ENCODE measurements around the gene NDST4. TPM values are rescaled to one million over a fixed set of nuclear protein-coding genes. Genes with fewer than 3 reads are reported as not detected.

Gene NDST4
- total RNA-seq, 1 experiment from 2014 or later, result 0.13 TPM

GRCh38 chr4:114839986-114840385 lies 273.4 kb downstream of the NDST4 start:
- no peaks in the 10 kb centered on the region for H3K9me3 ChIP-seq (ENCODE audit: control insufficient read depth, insufficient read depth, low read depth, low read length)
- H3K4me1 ChIP-seq (ENCODE audit: control insufficient read depth, insufficient read depth, low read length), result no peaks in the 10 kb centered on the region
- no TSS peak for BruUV-seq (replicated peaks)
- intact Hi-C loops (cut with micrococcal nuclease; ENCODE audit: unreplicated experiment), result no loop called here
- H3K27ac ChIP-seq (ENCODE audit: low read length), result no peak overlapping the region
- H3K36me3 ChIP-seq (ENCODE audit: control insufficient read depth, insufficient read depth, low read length), result no peaks in the 10 kb centered on the region
- ATAC-seq (no peak), DNase-seq (ENCODE audit: low read depth, low spot score) (no peak)
- in situ Hi-C loops (cut with HindIII; ENCODE audit: low pct_unique_long_range_greater_than_20kb, low sequenced_read_pairs), result no loop called here
- ChIA-PET POLR2A (no interaction called here), CTCF (no interaction called here)
- TF ChIP-seq, protein P1, sequence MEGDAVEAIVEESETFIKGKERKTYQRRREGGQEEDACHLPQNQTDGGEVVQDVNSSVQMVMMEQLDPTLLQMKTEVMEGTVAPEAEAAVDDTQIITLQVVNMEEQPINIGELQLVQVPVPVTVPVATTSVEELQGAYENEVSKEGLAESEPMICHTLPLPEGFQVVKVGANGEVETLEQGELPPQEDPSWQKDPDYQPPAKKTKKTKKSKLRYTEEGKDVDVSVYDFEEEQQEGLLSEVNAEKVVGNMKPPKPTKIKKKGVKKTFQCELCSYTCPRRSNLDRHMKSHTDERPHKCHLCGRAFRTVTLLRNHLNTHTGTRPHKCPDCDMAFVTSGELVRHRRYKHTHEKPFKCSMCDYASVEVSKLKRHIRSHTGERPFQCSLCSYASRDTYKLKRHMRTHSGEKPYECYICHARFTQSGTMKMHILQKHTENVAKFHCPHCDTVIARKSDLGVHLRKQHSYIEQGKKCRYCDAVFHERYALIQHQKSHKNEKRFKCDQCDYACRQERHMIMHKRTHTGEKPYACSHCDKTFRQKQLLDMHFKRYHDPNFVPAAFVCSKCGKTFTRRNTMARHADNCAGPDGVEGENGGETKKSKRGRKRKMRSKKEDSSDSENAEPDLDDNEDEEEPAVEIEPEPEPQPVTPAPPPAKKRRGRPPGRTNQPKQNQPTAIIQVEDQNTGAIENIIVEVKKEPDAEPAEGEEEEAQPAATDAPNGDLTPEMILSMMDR (IDR thresholded peaks at IDR 0.05), result no peak
- TF ChIP-seq POLR2AphosphoS5 (IDR thresholded peaks at IDR 0.05; ENCODE audit: low read depth, low read length) (no peak), SIN3A (IDR thresholded peaks at IDR 0.05; ENCODE audit: borderline replicate concordance, insufficient read depth, low read depth, low read length) (no peak), TCF7L2 (IDR thresholded peaks at IDR 0.05; ENCODE audit: low read depth, low read length) (no peak), REST (IDR thresholded peaks at IDR 0.05; ENCODE audit: insufficient read depth in 1 of 2, low read depth in 2 of 2, low read length in 1 of 2) (no peak)
- H3K4me3 ChIP-seq (ENCODE audit: low read depth in 2 of 2, low read length in 2 of 2), result no peak overlapping the region
- no peaks in the 10 kb centered on the region for H3K27me3 ChIP-seq (ENCODE audit: control insufficient read depth, insufficient read depth, low read length)

DNA sequence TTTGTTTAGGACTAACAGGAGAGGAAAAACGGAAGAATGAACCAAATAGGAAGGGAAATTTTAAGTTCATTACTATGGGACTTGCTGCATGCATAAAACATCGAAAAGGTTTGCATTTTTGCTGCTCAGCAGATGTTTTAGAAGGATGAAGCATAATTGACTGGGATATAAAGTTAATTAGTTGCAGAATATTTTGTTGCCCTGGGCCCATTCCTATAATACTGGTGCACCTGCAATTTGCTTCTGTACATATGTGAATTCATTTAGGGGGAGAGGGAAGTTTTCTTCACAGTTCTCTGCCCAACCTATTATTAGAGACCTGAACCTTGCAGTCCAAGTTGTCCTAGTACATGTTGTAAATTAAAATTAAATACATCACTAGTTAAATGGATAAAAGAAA lies 282.8 kb downstream of the NDST4 start:
- CTCF ChIA-PET, result no interaction called here
- Histone ChIP-seq H3K27ac (ENCODE audit: low read length) (no peak overlapping the region), H3K4me1 (ENCODE audit: control insufficient read depth, insufficient read depth, low read length) (no peaks in the 10 kb centered on the region), H3K9me3 (ENCODE audit: control insufficient read depth, insufficient read depth, low read depth, low read length) (no peaks in the 10 kb centered on the region), H3K4me3 (ENCODE audit: low read depth in 2 of 2, low read length in 2 of 2) (no peak overlapping the region), H3K27me3 (ENCODE audit: control insufficient read depth, insufficient read depth, low read length) (no peaks in the 10 kb centered on the region), H3K36me3 (ENCODE audit: control insufficient read depth, insufficient read depth, low read length) (no peaks in the 10 kb centered on the region)
- DNase-seq (ENCODE audit: low read depth, low spot score) (no peak), ATAC-seq (no peak)
- no TSS peak for BruUV-seq (replicated peaks)
- POLR2A ChIA-PET, result no interaction called here
- intact Hi-C loops (cut with micrococcal nuclease; ENCODE audit: unreplicated experiment) (no loop called here), in situ Hi-C loops (cut with HindIII; ENCODE audit: low pct_unique_long_range_greater_than_20kb, low sequenced_read_pairs) (no loop called here)
- TF ChIP-seq TCF7L2 (IDR thresholded peaks at IDR 0.05; ENCODE audit: low read depth, low read length) (no peak), REST (IDR thresholded peaks at IDR 0.05; ENCODE audit: insufficient read depth in 1 of 2, low read depth in 2 of 2, low read length in 1 of 2) (no peak), POLR2AphosphoS5 (IDR thresholded peaks at IDR 0.05; ENCODE audit: low read depth, low read length) (no peak), SIN3A (IDR thresholded peaks at IDR 0.05; ENCODE audit: borderline replicate concordance, insufficient read depth, low read depth, low read length) (no peak)
- TF ChIP-seq, protein P1 (IDR thresholded peaks at IDR 0.05), result no peak
